HUES48 (cell line): Measurements from ENCODE around the gene NTN1.

ENCODE experiments used
- H3K27ac ChIP-seq: one replicate; pipeline ENCODE4 v1.7.0; 2013; ENCODE audit warnings: low read depth, low read length, inconsistent platforms
- H3K27me3 ChIP-seq: 2 replicates; pipeline ENCODE4 v1.6.1; 2013; ENCODE audit warnings: mild to moderate bottlenecking, low read length; ENCODE audit not compliant: control insufficient read depth, insufficient read depth
- H3K36me3 ChIP-seq: 2 replicates; pipeline ENCODE4 v1.6.1; 2013; ENCODE audit warnings: low read length; ENCODE audit not compliant: control insufficient read depth, insufficient read depth
- H3K4me1 ChIP-seq: 2 replicates; pipeline ENCODE4 v1.6.1; 2013; ENCODE audit warnings: mild to moderate bottlenecking, low read length; ENCODE audit not compliant: control insufficient read depth, insufficient read depth
- H3K4me3 ChIP-seq: 2 replicates; pipeline ENCODE4 v1.5.1; 2013; ENCODE audit warnings: mild to moderate bottlenecking, low read depth, low read length
- H3K9ac ChIP-seq: 2 replicates; pipeline ENCODE4 v1.6.1; 2013; ENCODE audit warnings: mild to moderate bottlenecking, low read depth, low read length, moderate library complexity
- H3K9me3 ChIP-seq: 2 replicates; pipeline ENCODE4 v1.6.1; 2013; ENCODE audit warnings: low read length; ENCODE audit not compliant: control insufficient read depth, insufficient read depth

NTN1 gene

GRCh38 chr17:9237661-9238301 lies 216.5 kb downstream of the NTN1 start:
- Histone ChIP-seq H3K4me1 (peaks cover 18% of the 10 kb centered on the region), H3K4me3 (no peak overlapping the region), H3K9ac (no peak overlapping the region), H3K9me3 (no peaks in the 10 kb centered on the region), H3K36me3 (no peaks in the 10 kb centered on the region), H3K27ac (no peak overlapping the region), H3K27me3 (peaks cover 10% of the 10 kb centered on the region)

GRCh38 chr17:9238340-9239245 lies 217.3 kb downstream of the NTN1 start:
- Histone ChIP-seq H3K9ac (no peak overlapping the region), H3K9me3 (no peaks in the 10 kb centered on the region), H3K36me3 (no peaks in the 10 kb centered on the region), H3K4me1 (peaks cover 18% of the 10 kb centered on the region), H3K27ac (no peak overlapping the region), H3K4me3 (no peak overlapping the region), H3K27me3 (peaks cover 10% of the 10 kb centered on the region)

DNA sequence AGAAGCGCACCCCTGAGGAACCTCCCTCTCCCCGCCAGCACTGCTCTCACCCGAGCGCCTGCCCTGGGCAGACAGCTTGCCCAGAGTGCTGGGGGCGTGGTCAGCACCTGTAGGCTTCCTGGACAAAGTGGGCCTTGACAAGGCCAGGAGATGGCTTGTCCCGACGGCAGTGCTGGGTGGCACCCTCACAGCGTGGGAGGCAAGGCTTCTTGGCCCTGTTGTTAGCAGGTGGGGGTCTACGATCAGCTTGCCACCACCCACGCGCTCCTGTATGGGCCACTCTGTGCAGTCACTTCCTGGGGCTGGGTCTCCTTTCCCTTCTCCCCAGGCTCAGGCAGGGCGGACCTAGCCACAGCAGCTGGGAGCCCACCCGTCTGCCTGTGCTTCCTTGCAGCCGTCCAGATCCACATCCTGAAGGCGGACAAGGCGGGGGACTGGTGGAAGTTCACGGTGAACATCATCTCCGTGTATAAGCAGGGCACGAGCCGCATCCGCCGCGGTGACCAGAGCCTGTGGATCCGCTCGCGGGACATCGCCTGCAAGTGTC lies 218.0 kb downstream of the NTN1 start:
- Histone ChIP-seq H3K27me3 (peaks cover 10% of the 10 kb centered on the region), H3K9me3 (no peaks in the 10 kb centered on the region), H3K9ac (no peak overlapping the region), H3K4me3 (peak overlapping the region; percentile 59), H3K4me1 (peaks cover 20% of the 10 kb centered on the region), H3K27ac (no peak overlapping the region), H3K36me3 (no peaks in the 10 kb centered on the region)

DNA sequence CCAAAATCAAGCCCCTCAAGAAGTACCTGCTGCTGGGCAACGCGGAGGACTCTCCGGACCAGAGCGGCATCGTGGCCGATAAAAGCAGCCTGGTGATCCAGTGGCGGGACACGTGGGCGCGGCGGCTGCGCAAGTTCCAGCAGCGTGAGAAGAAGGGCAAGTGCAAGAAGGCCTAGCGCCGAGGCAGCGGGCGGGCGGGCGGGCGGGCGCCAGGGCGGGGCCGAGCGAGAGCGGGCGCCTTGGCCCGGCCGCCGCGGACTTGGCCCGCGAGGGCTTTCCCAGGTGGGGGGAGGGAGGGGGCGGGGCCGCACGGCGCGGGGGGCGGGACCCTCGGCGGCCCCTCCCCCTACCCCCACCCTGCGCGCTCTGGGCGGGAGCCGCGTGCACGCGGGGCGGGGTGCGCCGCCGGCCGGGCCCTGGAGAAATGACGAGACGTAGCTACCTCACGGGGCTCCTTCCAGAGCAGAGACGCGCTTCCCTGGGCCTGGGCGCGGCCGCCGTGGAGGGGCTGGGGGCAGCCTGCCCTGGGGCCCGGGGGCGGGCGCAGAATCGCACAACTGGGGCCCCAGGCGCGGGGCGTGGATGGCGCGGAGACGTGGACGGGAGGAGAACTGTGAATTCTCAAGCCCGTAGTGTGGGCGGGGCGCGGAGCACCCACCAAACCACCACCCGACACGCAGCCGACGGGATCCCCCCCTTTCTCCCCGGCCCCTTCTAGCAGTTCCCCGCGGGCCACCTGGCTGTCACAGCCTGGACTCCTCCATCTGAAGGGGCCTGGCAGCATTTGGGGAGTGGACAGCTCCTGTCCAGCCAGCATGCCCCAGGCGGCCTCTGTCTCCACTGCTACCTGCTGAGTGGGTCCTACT lies 218.7 kb downstream of the NTN1 start:
- peak overlapping the region; percentile 59 for H3K4me3 ChIP-seq
- no peaks in the 10 kb centered on the region for H3K9me3 ChIP-seq
- H3K27ac ChIP-seq = no peak overlapping the region
- no peaks in the 10 kb centered on the region for H3K36me3 ChIP-seq
- H3K27me3 ChIP-seq = peaks cover 10% of the 10 kb centered on the region
- no peak overlapping the region for H3K9ac ChIP-seq
- peaks cover 26% of the 10 kb centered on the region for H3K4me1 ChIP-seq

DNA sequence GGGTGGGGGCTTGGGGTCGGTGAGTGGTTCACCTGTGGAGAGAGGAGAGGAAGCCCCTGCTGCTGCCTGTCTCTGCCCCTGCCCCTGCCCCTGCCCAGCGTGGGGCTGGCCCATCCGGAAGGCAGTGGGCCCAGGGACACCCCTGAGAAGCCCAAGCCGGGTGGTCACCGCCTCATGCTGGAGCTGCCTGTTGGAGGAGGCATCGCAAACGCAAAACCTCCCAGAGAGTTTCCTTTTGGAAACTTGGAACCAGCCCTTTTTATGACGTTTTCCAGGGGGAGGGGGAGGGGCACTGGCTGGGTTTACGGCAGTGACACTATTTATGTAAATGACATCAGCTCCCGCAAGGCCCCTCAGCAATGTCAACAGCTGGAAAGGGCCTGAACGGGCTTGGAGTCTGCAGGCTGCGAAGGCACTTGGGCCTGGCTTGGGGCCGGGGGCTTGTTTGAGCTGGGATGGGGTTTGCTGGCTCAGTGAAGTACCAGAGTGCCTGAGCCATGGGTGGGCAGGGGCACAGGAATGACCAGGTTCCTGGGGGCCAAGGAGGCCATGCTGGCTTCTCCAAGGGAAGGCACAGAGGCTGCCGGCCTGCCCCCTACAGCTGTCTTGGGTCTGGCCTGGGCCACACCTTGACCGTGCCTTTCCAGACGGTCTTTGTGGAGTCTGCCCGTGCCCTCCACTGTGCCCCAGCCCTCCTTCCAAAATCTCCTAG lies 219.5 kb downstream of the NTN1 start:
- Histone ChIP-seq H3K9me3 (no peaks in the 10 kb centered on the region), H3K4me3 (peak overlapping the region; percentile 51), H3K36me3 (no peaks in the 10 kb centered on the region), H3K4me1 (peaks cover 26% of the 10 kb centered on the region), H3K9ac (no peak overlapping the region), H3K27ac (peak overlapping the region; percentile 12), H3K27me3 (peaks cover 10% of the 10 kb centered on the region)

DNA sequence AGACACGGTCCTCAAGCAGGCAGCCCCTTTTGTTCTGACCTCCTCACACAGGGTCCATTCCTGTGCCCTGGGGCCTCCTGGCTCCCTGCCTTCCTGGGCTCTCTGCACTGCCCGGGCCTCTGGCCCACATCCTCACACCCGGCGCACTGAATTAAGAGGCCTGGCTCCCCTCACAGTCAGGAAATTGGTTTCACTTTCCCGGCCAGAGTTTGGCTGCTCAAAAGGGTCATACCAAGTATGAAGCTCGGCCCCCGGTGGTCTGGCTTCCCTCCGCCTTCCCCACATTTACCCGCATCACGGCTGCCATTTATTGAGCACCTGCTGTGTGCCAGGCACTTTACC lies 220.0 kb downstream of the NTN1 start:
- Histone ChIP-seq H3K36me3 (no peaks in the 10 kb centered on the region), H3K9ac (no peak overlapping the region), H3K4me3 (no peak overlapping the region), H3K9me3 (no peaks in the 10 kb centered on the region), H3K27me3 (peaks cover 10% of the 10 kb centered on the region), H3K27ac (peak overlapping the region; percentile 12), H3K4me1 (peaks cover 26% of the 10 kb centered on the region)

DNA sequence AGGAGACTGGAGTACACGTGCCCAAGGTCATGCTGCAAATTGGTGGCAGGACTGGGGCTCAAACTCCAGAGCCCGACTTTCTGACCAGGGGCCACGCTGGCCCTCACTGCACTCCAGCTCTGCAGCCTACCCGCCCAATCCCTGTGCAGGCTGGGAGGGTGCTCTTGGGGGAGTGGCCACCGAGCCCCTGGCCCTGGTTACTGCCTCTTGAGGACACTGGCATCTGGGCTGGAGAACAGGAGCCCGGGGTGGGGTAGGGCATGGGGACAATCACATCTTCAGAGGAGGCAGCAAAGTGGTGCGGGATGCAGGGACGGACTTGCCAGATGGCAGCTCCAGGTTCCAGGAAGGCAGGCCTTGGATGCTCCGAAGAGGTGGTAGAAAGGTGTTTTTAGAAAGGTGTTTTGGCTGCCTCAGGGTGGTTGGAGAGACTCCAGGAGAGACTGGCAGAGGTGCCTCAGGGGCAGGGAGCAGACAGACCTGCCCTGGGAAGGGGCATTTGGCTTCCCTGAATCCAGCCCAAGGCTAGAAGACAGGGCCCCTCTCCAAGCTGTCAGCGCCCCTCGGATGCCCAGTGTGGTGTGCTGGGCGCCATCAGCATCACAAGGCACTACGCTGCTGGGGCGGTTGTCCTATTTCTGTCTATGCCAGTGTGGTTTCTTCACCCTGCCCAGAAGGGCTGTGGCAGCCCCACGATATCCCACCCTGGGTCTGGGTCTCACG lies 220.6 kb downstream of the NTN1 start:
- Histone ChIP-seq H3K9me3 (no peaks in the 10 kb centered on the region), H3K4me3 (no peak overlapping the region), H3K4me1 (peaks cover 26% of the 10 kb centered on the region), H3K9ac (no peak overlapping the region), H3K36me3 (no peaks in the 10 kb centered on the region), H3K27me3 (peaks cover 10% of the 10 kb centered on the region), H3K27ac (no peak overlapping the region)

DNA sequence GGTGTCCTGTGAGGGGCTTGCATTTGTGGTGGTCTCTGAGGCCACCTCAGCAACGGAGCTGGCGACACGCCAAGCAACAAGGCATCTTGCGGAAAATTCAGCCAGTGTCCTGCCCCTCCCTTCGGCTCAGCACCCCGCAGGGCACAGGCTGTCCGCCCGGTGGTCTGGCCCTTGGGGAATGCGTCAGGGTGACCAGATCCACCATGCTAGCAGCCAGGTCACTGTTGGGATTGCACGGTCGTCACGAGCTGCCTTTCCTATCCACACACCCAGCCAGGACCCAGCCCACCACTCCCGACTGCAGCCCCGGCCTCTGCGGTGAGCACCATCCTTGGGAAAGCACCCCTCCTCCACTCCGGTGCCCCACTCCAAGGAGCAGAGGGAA lies 221.2 kb downstream of the NTN1 start:
- no peaks in the 10 kb centered on the region for H3K36me3 ChIP-seq
- H3K4me1 ChIP-seq = peaks cover 26% of the 10 kb centered on the region
- no peak overlapping the region for H3K27ac ChIP-seq
- no peak overlapping the region for H3K4me3 ChIP-seq
- peaks cover 10% of the 10 kb centered on the region for H3K27me3 ChIP-seq
- H3K9me3 ChIP-seq = no peaks in the 10 kb centered on the region
- no peak overlapping the region for H3K9ac ChIP-seq

DNA sequence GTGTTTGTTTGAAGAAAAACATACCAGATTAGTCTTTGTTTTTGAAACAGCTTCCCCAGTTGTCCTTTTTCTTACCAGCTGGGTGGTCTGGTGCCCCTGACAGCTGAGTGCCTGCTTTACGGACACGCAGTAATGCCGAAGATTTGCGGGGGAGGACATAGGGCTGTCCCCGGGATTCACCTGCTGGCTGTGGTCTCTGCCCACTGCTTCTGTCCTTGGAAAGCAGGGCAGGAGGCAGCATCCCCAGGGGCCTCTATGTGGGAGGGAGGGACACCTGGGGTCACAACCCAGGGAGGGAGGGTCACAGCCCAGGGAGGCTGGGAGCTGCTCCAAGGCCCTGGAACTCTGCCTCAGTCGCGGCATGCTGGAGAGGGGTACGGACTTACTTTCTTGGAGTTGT lies 221.7 kb downstream of the NTN1 start:
- Histone ChIP-seq H3K4me1 (peaks cover 26% of the 10 kb centered on the region), H3K9me3 (no peaks in the 10 kb centered on the region), H3K9ac (no peak overlapping the region), H3K4me3 (no peak overlapping the region), H3K27me3 (peaks cover 10% of the 10 kb centered on the region), H3K27ac (no peak overlapping the region), H3K36me3 (no peaks in the 10 kb centered on the region)
